Activated T-cell treated with anti-CD3 and anti-CD28 coated beads for 24 hours (primary cell): ENCODE data around the gene SMS.

Experiments
- DNase-seq: peaks from one replicate; pipeline ENCODE4 v3.0.0-alpha.2; 2020; ENCODE audit warnings: low read depth

The SMS gene

DNA sequence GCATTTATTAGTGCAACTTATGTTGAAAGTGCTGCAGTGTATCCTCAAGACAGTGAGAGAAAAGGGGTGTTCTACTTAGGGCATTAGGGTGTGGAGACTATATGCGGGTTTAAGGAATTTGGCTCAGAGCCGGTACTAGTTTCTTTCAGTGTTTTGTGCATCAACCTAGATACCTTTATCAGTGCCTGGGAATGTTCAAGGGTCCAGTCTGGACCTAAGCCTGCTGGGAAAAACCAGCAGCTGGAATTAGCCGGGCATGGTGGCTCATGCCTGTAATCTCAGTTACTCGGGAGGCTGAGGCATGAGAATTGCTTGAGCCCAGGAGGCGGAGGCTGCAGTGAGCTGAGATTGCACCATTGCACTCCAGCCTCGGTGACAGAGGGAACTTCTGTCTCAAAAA, 99.0 kb downstream of the SMS start:
- no peak for DNase-seq

DNA sequence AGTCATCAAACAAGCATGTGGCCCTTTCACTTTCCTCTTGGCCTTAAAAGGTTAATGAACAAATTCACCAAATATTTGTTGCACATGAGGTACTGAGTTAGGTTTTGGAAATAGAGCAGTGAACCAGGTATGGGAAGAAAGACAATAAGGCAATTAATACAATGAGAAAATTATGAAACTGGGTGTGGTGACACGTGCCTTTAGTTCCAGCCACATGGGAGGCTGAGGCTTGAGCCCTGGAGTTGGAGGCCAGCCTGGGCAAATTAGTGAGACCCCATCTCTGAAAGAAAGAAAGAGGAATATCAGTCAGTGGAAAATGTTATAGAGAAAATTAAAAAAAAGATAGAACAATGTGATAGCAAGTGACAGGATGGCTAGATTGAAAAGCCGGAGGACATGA, 99.7 kb downstream of the SMS start:
- DNase-seq: no peak

DNA sequence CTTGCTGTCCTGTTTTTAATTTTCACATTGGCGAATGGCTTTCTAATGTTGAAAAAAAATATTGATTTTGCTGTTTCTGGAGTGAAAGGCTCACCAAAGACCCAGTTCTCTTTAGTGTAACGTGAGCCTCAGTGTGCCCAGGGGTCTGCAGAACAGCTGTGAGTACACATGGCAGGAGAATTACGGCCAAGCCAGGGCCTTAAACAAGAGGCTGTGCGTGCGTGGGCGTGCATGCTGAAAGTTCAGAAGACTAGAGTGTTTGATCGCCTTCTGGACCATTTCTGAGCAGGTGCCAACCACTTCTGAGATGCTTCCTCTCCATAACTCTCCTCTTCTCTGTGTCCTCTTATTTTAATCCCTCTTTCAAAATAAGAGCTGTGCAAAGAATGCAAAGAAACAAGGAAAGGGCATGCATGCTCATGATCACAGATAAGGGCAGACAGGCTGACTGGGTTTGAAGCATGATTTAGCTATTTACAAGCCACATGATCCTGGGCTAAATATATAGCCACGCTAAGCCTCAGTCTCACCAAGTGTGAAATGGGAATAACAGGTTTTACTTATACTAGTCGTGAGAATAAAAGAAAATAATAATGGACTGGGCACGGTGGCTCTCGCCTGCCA, 101.5 kb downstream of the SMS start:
- no peak for DNase-seq

DNA sequence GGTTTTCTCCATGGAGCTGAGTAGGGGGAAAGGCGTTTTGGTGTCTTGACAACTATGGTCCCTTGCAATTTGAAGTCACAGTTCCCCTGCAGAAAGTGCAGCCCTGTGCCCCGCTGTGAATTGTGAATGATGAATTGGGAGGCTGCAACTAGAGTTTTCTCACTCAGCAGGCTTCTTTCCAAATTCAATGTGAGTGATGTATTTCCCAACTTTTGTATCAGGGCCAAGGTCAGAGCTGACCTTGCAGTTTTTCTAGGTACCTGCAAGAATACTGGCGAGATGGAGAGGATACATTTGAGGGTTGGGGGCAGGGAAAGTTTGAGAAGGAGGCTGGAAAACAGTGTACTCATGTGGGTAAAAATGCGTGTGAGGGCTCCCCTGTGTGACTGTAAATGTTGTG, 103.4 kb downstream of the SMS start:
- DNase-seq: no peak
